Measurements from ENCODE around the gene ITGAE.
A peak's percentile ranks its signal among the peaks of the same experiment; 100 is the strongest.
"Not testable (repeated sequence)": the region's sequence is repeated elsewhere in the genome, so short reads cannot be mapped to it uniquely, and the experiment has no call there.

ITGAE gene

DNA sequence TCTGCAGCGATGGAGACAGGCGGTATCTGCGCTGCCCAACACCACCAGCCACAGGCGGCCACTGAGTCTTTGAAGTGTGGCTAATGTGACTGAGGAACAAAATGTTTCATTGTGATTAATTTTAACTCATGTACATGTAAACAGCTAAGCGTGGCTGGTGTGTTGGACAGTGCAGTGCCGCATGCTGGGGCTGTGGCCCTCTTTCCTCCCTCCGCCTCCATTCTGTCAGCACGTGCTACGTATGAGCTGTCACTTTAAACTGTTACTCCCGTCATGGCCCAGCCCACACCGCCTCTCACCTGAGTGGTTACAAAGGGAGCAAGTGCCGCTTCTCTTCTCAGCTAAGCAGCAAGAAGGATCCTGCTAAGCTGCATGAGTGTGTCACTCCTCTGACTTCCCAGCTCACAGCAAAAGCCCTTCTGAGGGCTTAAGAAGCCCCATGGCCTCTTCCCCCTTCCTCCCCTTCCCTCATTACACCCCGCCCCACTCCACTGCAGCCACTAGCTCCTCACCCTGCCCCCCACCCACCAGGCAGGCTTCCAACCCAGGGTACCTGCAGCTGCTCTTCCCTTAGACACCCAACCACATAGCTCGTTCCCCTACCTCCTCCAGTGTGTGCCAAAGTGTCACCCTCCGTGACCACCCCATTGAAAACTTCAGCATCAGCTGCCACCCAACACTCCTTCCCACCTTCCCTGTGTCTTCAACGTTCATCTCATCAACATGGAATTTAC, 62.3 kb downstream of the ITGAE start:
- in situ Hi-C loops (cut with MboI; ENCODE audit: low sequenced_read_pairs, unreplicated experiment): no loop called here
- TF ChIP-seq, protein P1, sequence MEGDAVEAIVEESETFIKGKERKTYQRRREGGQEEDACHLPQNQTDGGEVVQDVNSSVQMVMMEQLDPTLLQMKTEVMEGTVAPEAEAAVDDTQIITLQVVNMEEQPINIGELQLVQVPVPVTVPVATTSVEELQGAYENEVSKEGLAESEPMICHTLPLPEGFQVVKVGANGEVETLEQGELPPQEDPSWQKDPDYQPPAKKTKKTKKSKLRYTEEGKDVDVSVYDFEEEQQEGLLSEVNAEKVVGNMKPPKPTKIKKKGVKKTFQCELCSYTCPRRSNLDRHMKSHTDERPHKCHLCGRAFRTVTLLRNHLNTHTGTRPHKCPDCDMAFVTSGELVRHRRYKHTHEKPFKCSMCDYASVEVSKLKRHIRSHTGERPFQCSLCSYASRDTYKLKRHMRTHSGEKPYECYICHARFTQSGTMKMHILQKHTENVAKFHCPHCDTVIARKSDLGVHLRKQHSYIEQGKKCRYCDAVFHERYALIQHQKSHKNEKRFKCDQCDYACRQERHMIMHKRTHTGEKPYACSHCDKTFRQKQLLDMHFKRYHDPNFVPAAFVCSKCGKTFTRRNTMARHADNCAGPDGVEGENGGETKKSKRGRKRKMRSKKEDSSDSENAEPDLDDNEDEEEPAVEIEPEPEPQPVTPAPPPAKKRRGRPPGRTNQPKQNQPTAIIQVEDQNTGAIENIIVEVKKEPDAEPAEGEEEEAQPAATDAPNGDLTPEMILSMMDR (IDR thresholded peaks at IDR 0.05; ENCODE audit: borderline replicate concordance, control extremely low read depth, extremely low read depth, insufficient read depth, missing control alignments): no peak
- no peak for DNase-seq (ENCODE audit: low spot score)

DNA sequence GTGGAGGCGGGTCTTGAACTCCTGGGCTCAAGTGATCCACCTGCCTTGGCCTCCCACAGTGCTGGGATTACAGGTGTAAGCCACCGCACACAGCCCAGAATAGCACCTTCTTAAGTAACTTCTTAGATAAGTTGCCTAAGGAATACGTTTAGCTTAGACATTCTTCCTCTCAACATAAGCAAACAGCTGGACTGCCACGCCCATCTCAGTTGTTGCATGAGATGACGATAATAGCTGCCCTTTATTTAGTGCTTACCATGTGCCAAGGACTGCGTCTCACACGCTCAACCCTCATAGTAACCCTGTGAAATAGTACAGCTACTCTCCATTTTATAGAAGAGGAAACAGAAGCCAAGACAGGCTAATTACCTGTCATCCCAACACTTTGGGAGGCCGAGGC, 65.5 kb downstream of the ITGAE start:
- in situ Hi-C loops (cut with MboI; ENCODE audit: low sequenced_read_pairs, unreplicated experiment): no loop called here
- TF ChIP-seq, protein P1 (IDR thresholded peaks at IDR 0.05; ENCODE audit: borderline replicate concordance, control extremely low read depth, extremely low read depth, insufficient read depth, missing control alignments): no peak
- no peak for DNase-seq (ENCODE audit: low spot score)

- DNase-seq (ENCODE audit: low spot score); in situ Hi-C loops (cut with MboI; ENCODE audit: low sequenced_read_pairs, unreplicated experiment): not testable (repeated sequence)
Observed at GRCh38 chr17:3734911-3735276, 66.1 kb downstream of the ITGAE start.

GRCh38 chr17:3732210-3732621, 68.8 kb downstream of the ITGAE start:
- peak; percentile 82 for DNase-seq (ENCODE audit: low spot score)
- in situ Hi-C loops (cut with MboI; ENCODE audit: low sequenced_read_pairs, unreplicated experiment): no loop called here
- TF ChIP-seq, protein P1 (IDR thresholded peaks at IDR 0.05; ENCODE audit: borderline replicate concordance, control extremely low read depth, extremely low read depth, insufficient read depth, missing control alignments): peak; percentile 63

GRCh38 chr17:3730881-3731429, 70.0 kb downstream of the ITGAE start:
- no peak for DNase-seq (ENCODE audit: low spot score)
- in situ Hi-C loops (cut with MboI; ENCODE audit: low sequenced_read_pairs, unreplicated experiment): no loop called here
- TF ChIP-seq, protein P1 (IDR thresholded peaks at IDR 0.05; ENCODE audit: borderline replicate concordance, control extremely low read depth, extremely low read depth, insufficient read depth, missing control alignments): no peak

- TF ChIP-seq, protein P1 (IDR thresholded peaks at IDR 0.05; ENCODE audit: borderline replicate concordance, control extremely low read depth, extremely low read depth, insufficient read depth, missing control alignments): no peak
- DNase-seq (ENCODE audit: low spot score): no peak
- in situ Hi-C loops (cut with MboI; ENCODE audit: low sequenced_read_pairs, unreplicated experiment): no loop called here
Observed at GRCh38 chr17:3729881-3730280, 71.1 kb downstream of the ITGAE start.

GRCh38 chr17:3728099-3728498, 72.9 kb downstream of the ITGAE start:
- DNase-seq (ENCODE audit: low spot score); in situ Hi-C loops (cut with MboI; ENCODE audit: low sequenced_read_pairs, unreplicated experiment): not testable (repeated sequence)

All from GM13976 (cell line).